T follicular helper cell (primary cell): ENCODE measurements around the gene AKT1S1.
A peak's percentile ranks its signal among the peaks of the same experiment; 100 is the strongest.

Source experiments
- DNase-seq: peaks from one replicate; pipeline ENCODE4 v3.0.0-alpha.2; 2020; ENCODE audit warnings: low read depth

AKT1S1 gene

DNA sequence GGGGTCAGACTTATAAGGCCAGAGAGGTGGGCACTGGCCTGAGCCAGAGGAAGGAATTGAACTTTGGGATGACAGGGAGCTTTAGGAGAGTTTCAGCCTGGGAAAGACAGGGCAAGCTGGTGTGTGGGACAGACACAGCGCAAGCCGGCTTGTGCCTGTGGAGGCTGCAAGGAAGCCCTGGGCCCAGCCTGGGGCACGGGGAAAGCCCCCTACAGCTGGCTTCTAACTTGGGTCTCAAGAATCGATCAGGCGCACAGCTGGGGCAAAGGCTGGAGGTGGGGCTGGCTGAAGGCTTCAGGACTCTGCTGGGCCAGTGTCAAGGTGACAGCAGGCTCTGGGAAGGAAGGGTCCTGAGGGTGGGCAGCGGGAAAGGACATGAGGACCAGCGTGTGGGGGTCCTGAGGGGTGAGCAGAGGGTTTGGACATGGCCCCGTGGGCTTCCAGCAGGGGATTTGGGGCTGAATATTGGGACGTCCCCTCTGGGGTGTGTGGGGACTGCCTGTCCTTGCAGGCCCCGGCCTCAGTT lies 23.2 kb downstream of the AKT1S1 start:
- no peak for DNase-seq

DNA sequence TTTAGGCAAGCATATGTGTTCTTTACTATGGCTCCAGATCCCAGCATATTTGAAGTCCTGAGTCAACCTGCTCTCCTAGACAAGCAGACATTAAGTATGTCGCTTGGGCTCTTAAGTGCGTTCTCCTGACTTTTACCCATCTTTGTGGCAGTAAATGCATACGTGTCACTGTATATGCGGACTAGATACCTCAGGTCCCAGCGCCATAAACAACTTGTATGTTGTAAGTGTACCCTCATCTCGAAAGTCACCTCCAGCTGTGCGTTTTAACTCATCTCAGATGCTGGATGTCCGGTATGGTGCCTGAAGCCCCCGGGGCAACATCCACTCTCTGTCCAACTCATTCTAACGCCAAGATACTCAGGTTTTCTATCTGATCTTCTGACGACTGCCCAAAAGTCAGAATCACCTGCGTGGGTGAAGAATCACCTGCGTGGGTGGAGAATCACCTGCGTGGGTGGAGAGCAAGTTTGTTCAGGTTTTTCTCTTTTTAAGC lies 24.5 kb downstream of the AKT1S1 start:
- DNase-seq, result no peak

DNA sequence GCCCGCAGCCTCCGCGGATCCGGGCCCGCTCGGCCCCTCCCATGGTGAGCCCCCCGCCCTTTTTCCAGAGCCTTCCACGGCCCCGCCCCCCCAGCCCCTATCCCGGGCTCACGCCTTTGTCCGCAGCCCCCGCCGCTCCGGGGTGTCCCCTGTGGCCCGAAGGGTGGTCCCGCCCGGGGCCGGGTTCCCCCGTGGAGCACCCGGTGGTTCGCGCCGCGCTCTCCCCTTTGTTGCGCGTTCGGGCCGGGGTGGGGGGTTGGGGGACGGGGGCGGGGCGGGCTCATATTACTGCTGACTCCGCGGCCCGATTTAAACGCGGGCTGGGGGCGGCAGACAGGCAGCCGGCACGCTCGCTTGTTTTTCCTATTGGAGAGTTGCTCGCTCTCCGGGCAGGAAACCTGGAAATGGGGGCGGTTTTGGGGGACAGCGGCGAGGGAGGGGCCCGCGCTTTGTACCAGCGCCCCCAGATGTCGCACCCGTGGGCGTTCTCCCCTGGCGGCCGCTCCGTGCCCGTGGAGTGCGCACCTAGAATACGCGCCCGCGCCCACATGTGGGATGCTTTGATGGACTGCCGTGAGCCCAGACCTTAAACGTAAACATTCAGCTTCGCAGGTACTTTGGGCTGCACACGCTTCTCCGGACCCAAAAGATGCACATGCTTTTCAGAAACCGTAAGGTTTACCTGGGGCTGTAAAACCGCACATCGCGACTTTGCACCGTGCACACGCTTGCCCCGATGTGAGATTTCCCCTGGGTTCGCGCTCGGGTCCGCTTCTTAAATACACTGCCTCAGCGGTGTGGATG lies 25.5 kb downstream of the AKT1S1 start:
- no peak for DNase-seq

DNA sequence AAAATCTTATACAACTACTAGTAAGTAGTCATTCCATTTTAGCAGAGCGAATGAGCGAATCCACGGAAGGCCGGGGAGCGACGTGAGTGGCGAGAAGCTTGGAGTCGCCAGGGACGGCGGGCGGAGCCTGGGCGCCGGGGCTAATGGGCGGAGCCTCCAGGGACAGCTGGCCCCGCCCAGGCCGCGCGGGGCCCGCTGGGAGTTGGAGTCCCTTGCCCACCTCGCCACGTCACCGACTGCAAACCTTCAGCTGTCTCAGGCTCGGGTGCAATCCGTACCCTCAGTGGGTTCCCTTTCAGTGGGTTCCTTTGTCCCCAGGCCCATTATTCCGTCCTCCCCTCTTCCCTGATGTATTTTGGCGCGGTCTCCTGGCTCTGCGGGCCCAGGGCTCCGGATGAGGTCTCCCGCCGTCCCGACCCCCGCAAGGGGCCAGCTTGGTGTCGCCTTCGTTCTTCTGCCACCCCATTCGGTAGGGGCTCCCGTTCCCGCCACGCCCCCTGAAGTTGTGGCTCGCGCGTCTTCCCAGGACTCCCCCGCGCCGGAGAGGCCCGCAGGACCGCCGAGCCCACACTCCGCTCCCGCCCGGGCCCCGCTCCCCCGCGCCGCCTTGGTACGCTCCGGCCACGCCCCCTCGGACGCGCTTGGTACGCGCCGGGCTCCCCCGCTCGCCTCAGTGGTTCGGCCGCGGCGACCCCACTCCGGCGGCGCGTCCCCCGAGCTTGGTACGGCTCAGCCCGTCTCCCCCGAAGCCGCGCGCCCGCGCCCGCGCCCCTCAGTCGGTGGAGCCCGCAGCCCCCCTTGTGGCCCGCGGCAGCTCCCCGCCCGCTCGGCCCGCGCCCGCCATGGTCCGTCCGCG lies 26.4 kb downstream of the AKT1S1 start, which contains the start of gene PTOV1:
Gene PTOV1 (plus strand): TSS at position 673 of the 856 bp plus-strand sequence.
- peak; percentile 80 for DNase-seq

DNA sequence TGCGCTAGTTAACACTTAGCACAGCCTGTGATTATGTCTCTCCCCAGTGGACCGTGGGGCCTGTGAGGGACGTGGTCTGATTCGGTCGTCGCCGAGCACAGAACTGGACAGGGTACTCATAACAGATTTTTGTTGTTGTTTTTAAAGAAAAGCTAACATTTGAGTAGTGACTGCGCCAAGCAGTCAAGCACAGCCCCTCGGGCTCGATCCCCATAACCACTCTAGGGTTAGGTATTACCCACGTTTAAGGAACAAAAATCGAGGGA lies 27.0 kb downstream of the AKT1S1 start:
- DNase-seq, result no peak

DNA sequence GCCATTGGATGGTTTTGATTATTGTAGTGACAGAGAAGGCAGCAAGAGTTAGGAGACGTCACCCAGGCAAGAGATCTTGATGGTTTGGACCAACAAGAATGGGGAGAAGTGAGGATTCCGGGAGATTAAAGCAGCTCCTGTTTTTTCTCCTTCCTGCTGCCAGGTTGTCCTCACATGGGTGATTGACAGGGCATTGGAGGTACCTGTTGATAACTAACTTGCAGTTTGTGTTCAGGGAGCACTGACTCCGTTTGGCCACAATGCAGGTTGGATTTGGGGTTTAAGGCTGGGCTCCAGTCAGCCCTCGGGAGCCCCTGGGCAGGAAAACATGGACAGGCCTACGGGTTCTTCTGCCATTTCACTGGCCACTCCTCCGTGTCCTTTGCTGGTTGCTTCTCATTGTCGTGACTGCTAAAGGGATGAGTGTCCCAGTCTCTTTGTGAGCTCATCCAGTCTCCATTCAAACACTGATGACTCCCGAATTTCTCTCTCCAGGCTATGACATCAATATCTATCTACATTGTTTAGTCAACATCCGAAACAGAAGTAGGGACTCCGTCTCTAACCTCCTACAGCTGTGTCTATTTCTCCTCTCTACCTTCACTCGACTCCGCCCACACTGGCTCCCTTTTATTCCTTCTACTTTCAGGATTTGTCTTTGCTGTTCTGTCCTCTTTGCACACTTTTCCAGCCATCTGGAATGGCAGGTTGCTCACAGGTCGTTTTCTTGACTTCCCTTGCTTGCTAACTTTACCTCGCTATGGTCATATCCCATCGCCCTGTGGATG lies 27.5 kb downstream of the AKT1S1 start:
- DNase-seq, result no peak

DNA sequence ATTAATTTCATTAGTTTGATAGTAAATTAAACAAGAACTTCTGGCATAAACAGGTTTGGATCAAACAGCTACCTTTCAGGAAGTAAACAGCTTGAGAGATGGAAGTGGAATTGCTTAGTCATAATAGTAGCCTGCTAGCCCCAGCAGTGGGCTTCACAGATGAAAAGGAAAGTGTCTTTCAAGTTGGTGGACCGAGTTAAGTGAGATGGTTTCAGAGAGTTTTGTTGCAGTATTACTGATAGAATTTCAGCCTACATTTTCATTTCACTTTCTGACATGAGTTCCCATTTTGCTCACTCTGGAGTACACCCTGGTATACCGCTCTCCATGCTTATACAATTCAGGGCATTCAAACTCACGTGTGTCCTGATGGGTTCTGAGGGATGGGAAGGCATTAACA lies 28.2 kb downstream of the AKT1S1 start:
- no peak for DNase-seq

DNA sequence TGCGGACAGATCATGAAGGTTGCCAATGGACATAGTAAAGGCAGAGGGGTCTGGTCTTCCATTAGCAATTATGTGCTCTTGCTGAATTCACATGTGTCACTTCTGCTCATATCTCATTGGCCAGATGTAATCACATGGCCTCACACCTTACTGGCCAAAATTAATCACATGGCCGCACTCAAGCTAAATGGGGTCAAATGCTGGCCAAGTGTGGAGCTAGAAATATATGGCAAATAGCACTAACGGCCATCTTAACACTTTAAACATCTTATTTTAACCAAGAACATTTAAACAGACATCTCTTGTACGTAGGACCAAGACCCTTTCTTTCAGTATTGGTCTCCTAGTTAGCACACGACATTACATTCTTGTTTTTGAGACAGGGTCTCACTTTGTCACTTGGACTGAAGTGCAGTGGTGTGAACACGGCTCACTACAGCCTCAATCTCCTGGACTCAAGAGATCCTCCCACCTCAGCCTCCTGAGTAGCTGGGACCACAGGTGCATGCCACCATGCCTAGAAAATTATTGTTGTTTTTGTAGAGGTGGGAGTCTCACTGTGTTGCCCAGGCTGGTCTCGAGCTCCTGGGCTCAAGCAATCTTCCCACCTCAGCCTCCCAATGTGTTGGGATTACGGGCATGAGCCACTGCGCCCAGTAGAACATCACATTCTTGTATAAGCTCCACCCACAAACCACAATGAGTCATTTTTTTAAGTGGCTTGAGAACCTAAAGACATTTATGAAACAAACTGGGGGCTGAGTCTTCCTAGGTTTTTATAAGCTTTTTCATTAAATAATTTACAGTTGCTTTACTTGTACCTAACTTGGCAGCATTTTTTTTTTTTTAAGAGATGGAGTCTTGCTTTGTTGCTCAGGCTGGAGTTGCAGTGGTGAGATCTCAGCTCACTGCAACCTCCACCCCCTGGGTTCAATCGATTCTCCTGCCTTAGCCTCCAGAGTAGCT lies 29.1 kb downstream of the AKT1S1 start:
- DNase-seq, result no peak

DNA sequence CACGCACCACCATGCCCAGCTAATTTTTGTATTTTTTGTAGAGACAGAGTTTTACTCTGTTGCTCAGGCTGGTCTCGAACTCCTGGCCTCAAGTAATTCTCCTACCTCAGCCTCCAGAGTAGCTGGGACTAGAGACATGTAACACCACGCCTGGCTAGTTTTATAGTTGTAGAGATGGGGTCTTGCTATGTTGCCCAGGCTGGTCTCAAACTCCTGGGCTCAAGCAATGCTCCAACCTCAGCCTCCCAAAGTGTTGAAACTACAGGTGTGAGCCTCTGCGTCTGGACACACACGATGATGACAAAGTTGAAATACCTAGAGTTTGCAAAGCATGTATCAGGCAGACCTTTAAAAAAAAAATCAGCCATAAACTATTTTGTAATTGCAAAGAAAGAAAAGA lies 30.7 kb downstream of the AKT1S1 start:
- DNase-seq, result no peak

DNA sequence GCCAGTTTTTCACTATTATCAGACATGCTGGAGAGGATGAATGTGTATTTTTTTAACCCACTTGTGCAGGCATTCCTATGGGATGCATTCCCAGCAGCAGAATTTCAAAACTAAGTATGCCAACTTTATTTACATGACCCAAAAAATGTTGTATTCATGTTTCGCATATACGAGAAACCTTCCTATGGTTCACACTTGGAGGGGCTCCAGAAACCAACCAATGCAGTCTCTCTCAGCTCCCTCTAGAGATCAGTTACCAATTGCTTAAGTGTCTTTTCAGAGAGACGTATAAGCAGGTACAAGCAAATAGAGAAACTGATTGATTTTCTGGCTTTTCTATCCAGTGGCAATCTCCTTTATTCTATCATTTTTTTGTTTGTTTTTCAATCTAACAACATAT lies 31.7 kb downstream of the AKT1S1 start:
- DNase-seq, result no peak

DNA sequence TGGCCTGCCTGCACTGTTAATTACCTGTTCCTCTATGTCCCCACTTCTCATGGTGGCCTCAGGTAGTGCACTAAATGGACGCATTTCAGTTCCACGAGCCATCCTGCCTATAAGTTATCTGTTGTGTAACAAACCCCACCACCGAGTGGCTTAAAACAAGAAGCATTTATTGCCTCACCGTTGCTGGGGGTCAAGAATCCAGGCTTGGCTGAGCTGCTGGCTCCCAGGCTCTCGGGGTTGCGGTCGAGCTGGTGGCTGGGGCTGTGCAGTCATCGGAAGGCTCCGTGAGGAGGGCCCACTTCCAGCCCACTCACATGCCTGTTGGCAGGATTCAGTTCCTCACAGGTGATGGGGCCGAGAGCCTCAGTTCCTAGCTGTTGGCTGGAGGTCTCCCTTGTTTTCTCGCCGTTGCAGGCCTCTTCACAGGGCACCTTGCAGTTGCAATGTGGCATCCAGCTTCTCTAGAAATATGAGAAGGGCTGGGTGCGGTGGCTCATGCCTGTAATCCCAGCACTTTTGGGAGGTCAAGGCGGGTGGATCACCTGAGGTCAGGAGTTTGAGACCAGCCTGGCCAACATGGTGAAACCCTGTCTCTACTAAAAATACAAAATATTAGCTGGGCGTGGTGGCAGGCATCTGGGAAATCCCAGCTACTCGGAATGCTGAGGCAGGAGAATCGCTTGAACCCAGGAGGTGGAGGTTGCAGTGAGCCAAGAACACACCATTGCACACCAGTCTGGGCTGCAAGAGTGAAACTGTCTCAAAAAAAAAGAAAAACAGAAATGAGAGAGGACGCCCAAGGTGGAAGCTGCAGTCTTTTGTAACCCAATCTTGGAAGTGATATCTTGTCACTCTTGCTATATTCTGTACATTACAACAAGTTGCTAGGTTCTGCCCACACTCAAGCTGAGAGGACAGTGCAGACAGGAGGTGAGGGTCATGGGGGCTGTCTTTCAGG lies 32.7 kb downstream of the AKT1S1 start:
- no peak for DNase-seq

DNA sequence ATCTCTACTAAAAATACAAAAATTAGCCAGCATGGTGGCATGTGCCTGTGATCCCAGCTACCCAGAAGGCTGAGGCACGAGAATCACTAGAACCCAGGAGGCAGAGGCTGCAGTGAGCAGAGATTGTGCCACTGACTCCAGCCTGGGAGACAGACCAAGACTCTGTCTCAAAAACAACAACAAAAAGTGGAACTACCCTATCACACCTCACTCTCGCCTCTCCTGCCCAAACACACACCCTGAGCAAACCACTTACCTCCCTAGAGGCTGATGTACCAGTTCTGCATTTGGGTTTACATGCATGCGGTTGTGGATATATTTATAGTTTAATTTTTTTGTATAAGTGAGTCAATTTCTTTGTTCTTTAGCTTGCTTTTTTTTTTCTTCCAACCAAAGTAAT lies 33.9 kb downstream of the AKT1S1 start:
- no peak for DNase-seq

DNA sequence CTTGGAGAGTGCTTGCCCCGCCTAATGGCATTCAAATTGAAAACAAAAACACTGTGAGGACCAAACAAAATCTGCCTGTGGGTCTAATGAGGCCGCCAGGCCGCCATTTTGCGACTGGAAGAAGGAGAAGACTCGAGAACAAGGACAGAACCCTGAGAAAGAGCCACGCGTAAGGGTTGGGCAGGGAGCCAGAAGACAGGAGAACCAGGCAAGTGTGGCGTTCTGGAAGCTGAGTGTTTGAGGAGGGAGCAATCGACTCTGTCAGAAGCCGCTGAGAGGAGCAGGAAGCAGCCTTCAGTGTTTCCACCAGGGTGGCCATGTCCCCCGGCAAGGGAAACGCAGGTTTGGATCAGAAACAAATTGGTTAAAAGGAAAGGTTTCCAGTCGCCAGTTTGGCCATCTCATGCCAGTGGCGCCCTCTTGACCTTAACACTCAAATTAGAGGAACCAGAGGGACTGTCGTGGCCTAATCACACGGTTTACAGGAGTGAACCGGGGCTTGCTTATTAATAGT lies 36.4 kb downstream of the AKT1S1 start:
- DNase-seq, result no peak

DNA sequence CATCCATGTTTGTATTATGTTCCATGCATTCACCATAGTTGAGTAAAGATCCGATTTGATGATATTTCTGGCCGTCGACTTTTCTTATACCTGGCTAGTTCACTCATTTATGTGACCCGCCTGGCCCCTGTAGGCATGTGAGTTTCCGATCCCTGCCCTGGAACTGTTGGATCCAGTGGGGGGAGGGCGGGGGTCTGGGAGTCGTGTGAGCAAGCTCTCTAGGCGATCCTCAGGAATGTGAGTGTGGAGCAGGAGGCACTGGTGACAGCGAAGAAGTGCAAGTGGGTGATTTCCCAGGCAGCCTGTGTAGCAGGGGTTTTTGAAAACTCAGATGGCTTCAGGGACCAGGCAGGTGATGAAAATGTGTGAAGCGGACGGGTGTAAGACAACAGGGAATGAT lies 36.8 kb downstream of the AKT1S1 start:
- no peak for DNase-seq

DNA sequence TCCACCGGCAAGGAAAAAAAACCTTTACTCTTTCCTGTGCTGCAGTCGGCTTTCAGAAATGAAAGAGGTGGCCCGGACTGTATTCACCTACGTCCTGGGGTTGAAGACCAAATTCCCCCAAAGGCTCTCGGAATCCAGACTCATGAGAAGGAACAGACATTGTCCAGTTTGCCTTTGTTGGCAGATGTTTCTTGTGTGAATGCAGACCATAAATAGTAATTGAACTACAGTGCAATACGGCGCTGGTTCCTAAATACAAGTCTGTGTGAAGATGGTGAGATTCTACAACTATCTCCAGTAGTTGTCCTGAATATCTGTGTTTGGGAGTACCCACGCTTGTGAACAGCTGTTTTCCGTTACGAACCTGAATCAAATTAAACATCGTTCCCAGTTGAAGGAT lies 37.4 kb downstream of the AKT1S1 start:
- DNase-seq, result no peak

DNA sequence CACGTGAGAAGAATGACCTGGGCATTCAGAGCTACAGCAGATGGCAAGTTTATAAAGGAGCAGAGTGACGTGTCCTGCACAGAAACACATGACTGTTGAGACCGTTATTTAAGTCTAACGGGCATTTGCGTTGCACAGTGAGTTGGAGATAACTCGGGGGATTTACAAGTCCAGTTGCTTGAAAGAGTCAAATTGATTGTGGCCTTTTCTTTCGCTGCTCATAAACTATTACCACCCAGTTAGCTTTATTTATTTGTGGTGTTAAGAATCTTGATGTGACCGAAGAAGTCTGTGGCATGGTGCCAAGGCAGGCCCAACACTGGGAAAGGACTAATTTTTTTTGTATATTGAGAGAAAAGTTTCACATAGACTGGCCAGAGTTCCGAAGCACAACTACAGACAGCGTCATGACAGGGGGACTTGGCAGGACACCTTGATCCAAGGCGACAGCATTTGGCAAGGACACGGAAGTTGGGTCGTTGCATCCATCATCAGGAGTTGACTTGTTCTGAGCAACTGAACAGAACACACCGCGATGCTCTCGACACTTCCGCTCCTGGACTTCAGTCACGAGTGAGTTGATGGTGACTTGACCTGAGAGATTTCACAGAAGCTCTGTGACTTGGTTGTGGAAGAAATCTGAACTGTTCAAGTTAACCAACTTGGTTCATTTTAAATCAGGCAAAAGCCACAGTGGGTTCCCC lies 38.1 kb downstream of the AKT1S1 start:
- DNase-seq, result no peak

DNA sequence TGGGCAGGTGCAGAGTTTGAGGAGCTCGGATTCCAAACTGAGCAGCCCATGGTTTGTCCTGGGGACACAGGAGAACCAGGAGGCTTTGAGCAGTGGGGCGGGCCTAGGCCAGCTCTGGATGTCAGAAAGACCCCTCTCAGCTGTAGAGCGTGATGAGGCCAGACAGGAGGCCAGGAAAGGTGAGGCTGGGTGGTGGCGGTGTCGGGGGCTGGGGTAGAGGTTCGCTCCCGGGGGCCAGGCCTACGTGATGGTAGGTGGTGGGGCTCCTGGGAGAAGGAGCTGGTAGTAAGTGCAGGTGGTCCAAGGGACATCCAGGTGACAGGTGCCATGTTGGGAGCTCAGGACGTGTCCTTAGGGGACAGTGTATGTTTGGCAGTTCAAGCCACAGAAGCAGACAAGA lies 39.7 kb downstream of the AKT1S1 start:
- no peak for DNase-seq

DNA sequence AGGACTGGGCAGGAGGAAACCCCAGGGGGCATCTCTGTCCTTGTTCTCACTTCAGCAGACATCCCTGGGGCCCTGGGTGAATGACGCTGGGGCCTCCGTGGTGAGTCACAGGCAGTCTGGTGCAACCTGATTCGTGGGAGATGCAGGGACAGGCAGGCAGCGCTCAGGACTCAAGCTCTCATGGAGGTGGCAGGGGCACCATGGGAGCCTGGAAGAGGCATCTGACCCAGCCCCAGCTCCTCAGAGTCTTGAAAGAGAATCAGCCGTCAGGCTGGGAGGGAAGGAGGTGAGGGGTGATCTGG lies 40.2 kb downstream of the AKT1S1 start:
- DNase-seq, result no peak
